IPS-18a (cell line): Measurements from ENCODE around the gene SIX3.

Source experiments
- H3K27ac ChIP-seq: one replicate; pipeline ENCODE4 v1.5.1; 2013; ENCODE audit warnings: low read length
- H3K27me3 ChIP-seq: one replicate; pipeline ENCODE4 v1.6.1; 2013; ENCODE audit warnings: mild to moderate bottlenecking, low read length; ENCODE audit not compliant: control insufficient read depth, insufficient read depth
- H3K36me3 ChIP-seq: one replicate; pipeline ENCODE4 v1.6.1; 2013; ENCODE audit warnings: low read depth, low read length; ENCODE audit not compliant: control insufficient read depth
- H3K4me1 ChIP-seq: one replicate; pipeline ENCODE4 v1.6.1; 2013; ENCODE audit warnings: low read depth, low read length; ENCODE audit not compliant: control insufficient read depth
- H3K4me3 ChIP-seq: one replicate; pipeline ENCODE4 v1.5.1; 2013; ENCODE audit warnings: low read length
- H3K9ac ChIP-seq: one replicate; pipeline ENCODE4 v1.6.1; 2013; ENCODE audit warnings: mild to moderate bottlenecking, low read length, moderate library complexity
- H3K9me3 ChIP-seq: one replicate; pipeline ENCODE4 v1.6.1; 2013; ENCODE audit warnings: low read depth, low read length; ENCODE audit not compliant: control insufficient read depth

SIX3 gene

GRCh38 chr2:44939106-44940048, 2.1 kb upstream of the SIX3 start:
- Histone ChIP-seq H3K27ac (no peak overlapping the region), H3K9ac (no peak overlapping the region), H3K27me3 (peaks cover 100% of the 10 kb centered on the region)

GRCh38 chr2:44940049-44940494, 1.4 kb upstream of the SIX3 start:
- Histone ChIP-seq H3K36me3 (no peaks in the 10 kb centered on the region), H3K27ac (no peak overlapping the region), H3K4me1 (peaks cover 34% of the 10 kb centered on the region), H3K27me3 (peaks cover 100% of the 10 kb centered on the region), H3K9ac (no peak overlapping the region), H3K9me3 (no peaks in the 10 kb centered on the region), H3K4me3 (no peak overlapping the region)

More at GRCh38 chr2:44939106-44940048, 2.1 kb upstream of the SIX3 start:
- H3K36me3 ChIP-seq: no peaks in the 10 kb centered on the region
- H3K4me3 ChIP-seq: peak overlapping the region; percentile 43
- peaks cover 29% of the 10 kb centered on the region for H3K4me1 ChIP-seq
- H3K9me3 ChIP-seq: no peaks in the 10 kb centered on the region

GRCh38 chr2:44940732-44941464, 604 bp upstream of the SIX3 start:
- no peaks in the 10 kb centered on the region for H3K9me3 ChIP-seq
- H3K36me3 ChIP-seq: no peaks in the 10 kb centered on the region
- peaks cover 100% of the 10 kb centered on the region for H3K27me3 ChIP-seq
- no peak overlapping the region for H3K9ac ChIP-seq
- H3K4me1 ChIP-seq: peaks cover 35% of the 10 kb centered on the region
- H3K27ac ChIP-seq: no peak overlapping the region
- H3K4me3 ChIP-seq: peak overlapping the region; percentile 58

GRCh38 chr2:44942304-44943030, 965 bp downstream of the SIX3 start:
- peaks cover 43% of the 10 kb centered on the region for H3K4me1 ChIP-seq
- H3K27ac ChIP-seq: no peak overlapping the region
- no peaks in the 10 kb centered on the region for H3K9me3 ChIP-seq
- peak overlapping the region; percentile 31 for H3K4me3 ChIP-seq
- H3K36me3 ChIP-seq: no peaks in the 10 kb centered on the region
- no peak overlapping the region for H3K9ac ChIP-seq
- H3K27me3 ChIP-seq: peaks cover 100% of the 10 kb centered on the region

GRCh38 chr2:44943031-44943692, 1.7 kb downstream of the SIX3 start:
- Histone ChIP-seq H3K9ac (no peak overlapping the region), H3K9me3 (no peaks in the 10 kb centered on the region), H3K4me1 (peaks cover 40% of the 10 kb centered on the region), H3K27me3 (peaks cover 100% of the 10 kb centered on the region), H3K4me3 (peak overlapping the region; percentile 31), H3K36me3 (no peaks in the 10 kb centered on the region), H3K27ac (no peak overlapping the region)

- H3K4me1 ChIP-seq: peaks cover 39% of the 10 kb centered on the region
- no peak overlapping the region for H3K9ac ChIP-seq
- H3K27me3 ChIP-seq: peaks cover 100% of the 10 kb centered on the region
- no peaks in the 10 kb centered on the region for H3K36me3 ChIP-seq
- peak overlapping the region; percentile 46 for H3K4me3 ChIP-seq
- H3K9me3 ChIP-seq: no peaks in the 10 kb centered on the region
- H3K27ac ChIP-seq: no peak overlapping the region
Measured at GRCh38 chr2:44943693-44944101, 2.2 kb downstream of the SIX3 start.

GRCh38 chr2:44944102-44944951, 2.8 kb downstream of the SIX3 start:
- peaks cover 40% of the 10 kb centered on the region for H3K4me1 ChIP-seq
- no peaks in the 10 kb centered on the region for H3K36me3 ChIP-seq
- no peak overlapping the region for H3K9ac ChIP-seq
- H3K27me3 ChIP-seq: peaks cover 100% of the 10 kb centered on the region
- no peaks in the 10 kb centered on the region for H3K9me3 ChIP-seq
- no peak overlapping the region for H3K27ac ChIP-seq
- H3K4me3 ChIP-seq: peak overlapping the region; percentile 46

GRCh38 chr2:44944952-44945612, 3.6 kb downstream of the SIX3 start:
- Histone ChIP-seq H3K9ac (no peak overlapping the region), H3K36me3 (no peaks in the 10 kb centered on the region), H3K9me3 (no peaks in the 10 kb centered on the region), H3K4me1 (peaks cover 37% of the 10 kb centered on the region), H3K4me3 (peak overlapping the region; percentile 46), H3K27ac (no peak overlapping the region), H3K27me3 (peaks cover 100% of the 10 kb centered on the region)

GRCh38 chr2:44945676-44946371, 4.3 kb downstream of the SIX3 start:
- H3K9ac ChIP-seq: no peak overlapping the region
- no peaks in the 10 kb centered on the region for H3K9me3 ChIP-seq
- H3K27me3 ChIP-seq: peaks cover 100% of the 10 kb centered on the region
- H3K4me1 ChIP-seq: peaks cover 37% of the 10 kb centered on the region
- no peak overlapping the region for H3K4me3 ChIP-seq
- no peaks in the 10 kb centered on the region for H3K36me3 ChIP-seq
- H3K27ac ChIP-seq: no peak overlapping the region
